B cell (primary cell): ENCODE data around the gene CRY2. TPM values are rescaled to one million over a fixed set of nuclear protein-coding genes. Genes with fewer than 3 reads are reported as not detected.

Source experiments
- ATAC-seq: fragments of 200-7000 bp; cut with Tn5 transposase; one replicate; pipeline ENCODE4 v1.10.0; 2021; ENCODE audit warnings: low read depth, mild to moderate bottlenecking, moderate number of reproducible peaks, moderate library complexity
- CTCF ChIA-PET: fragments of 350-600 bp; sonication (Branson Sonifier 250); formaldehyde crosslinking; loops from one replicate; lab custom pipeline; 2021; ENCODE audit warnings: antibody characterized with exemption, inconsistent platforms; lab: Charles Lee
- POLR2A ChIA-PET: fragments of 350-600 bp; sonication (Branson Sonifier 250); formaldehyde crosslinking; loops from one replicate; lab custom pipeline; 2021; ENCODE audit warnings: antibody characterized with exemption; lab: Charles Lee
- DNase-seq: peaks from one replicate; pipeline ENCODE4 v3.0.0; 2013
- H2AFZ ChIP-seq: 2 replicates; pipeline ENCODE4 v1.6.1; 2012; ENCODE audit warnings: mild to moderate bottlenecking, low read depth, low read length; ENCODE audit not compliant: insufficient read depth, poor library complexity, severe bottlenecking
- H3K27ac ChIP-seq, 2 donors: 1 replicate in 1 of 2; 2 replicates in 1 of 2; pipeline ENCODE4 v1.5.1; 2012 to 2013; ENCODE audit warnings: low read length in 2 of 2, mild to moderate bottlenecking in 2 of 2, moderate library complexity in 1 of 2
- H3K27me3 ChIP-seq, 4 experiments: fragments of 200-600 bp in 1 of 4; sonication (generic) in 1 of 4; replicated peaks in 1 of 4; 1 replicate in 2 of 4; 2 replicates in 2 of 4; pipeline versions ENCODE4 v1.6.1 to v1.7.0; 2013 to 2016; ENCODE audit warnings: low read length in 3 of 4, mild to moderate bottlenecking in 2 of 4, mixed read lengths in 1 of 4, moderate library complexity in 1 of 4; ENCODE audit not compliant: insufficient read depth in 4 of 4, control insufficient read depth in 3 of 4; ENCODE audit errors: control extremely low read depth in 1 of 4
- H3K36me3 ChIP-seq, 2 experiments: replicated peaks in 1 of 2; 1 replicate in 1 of 2; 2 replicates in 1 of 2; pipeline versions ENCODE4 v1.6.1 to v1.7.1; 2013; ENCODE audit warnings: low read length in 1 of 2; ENCODE audit not compliant: insufficient read depth in 2 of 2, control insufficient read depth in 1 of 2; ENCODE audit errors: control extremely low read depth in 1 of 2, extremely low read depth in 1 of 2
- H3K4me1 ChIP-seq, 2 donors: fragments of 200-600 bp in 1 of 2; sonication (generic) in 1 of 2; 1 replicate in 1 of 2; 2 replicates in 1 of 2; pipeline versions ENCODE4 v1.5.1 to v1.6.1; 2013 to 2017; ENCODE audit warnings: low read length in 2 of 2; ENCODE audit not compliant: control insufficient read depth in 2 of 2, insufficient read depth in 2 of 2
- H3K4me2 ChIP-seq: replicated peaks from 2 replicates; pipeline ENCODE3; 2012; ENCODE audit warnings: mild to moderate bottlenecking, low read depth, low read length; ENCODE audit not compliant: poor library complexity, severe bottlenecking
- H3K4me3 ChIP-seq, 5 experiments: fragments of 200-600 bp in 1 of 5; sonication (generic) in 1 of 5; 1 replicate in 3 of 5; 2 replicates in 2 of 5; pipeline versions ENCODE4 v1.5.1 to v1.7.0; 2011 to 2016; ENCODE audit warnings: low read length in 4 of 5, mild to moderate bottlenecking in 4 of 5, low read depth in 2 of 5, control low read depth in 1 of 5, moderate library complexity in 1 of 5; ENCODE audit not compliant: insufficient read depth in 1 of 5; ENCODE audit errors: control extremely low read depth in 1 of 5, extremely low read depth in 1 of 5
- H3K79me2 ChIP-seq: fragments of 200-600 bp; sonication (generic); one replicate; pipeline ENCODE4 v1.6.0; 2016; ENCODE audit warnings: low read length; ENCODE audit not compliant: control insufficient read depth, insufficient read depth
- H3K9ac ChIP-seq: fragments of 200-600 bp; sonication (generic); 2 replicates; pipeline ENCODE4 v1.6.1; 2017; ENCODE audit warnings: mild to moderate bottlenecking, low read length, moderate library complexity
- H3K9me3 ChIP-seq, 3 donors: one replicate each; pipeline versions ENCODE4 v1.6.1 to v1.7.1; 2013; ENCODE audit warnings: low read length in 2 of 3; ENCODE audit not compliant: control insufficient read depth in 2 of 3, insufficient read depth in 1 of 3; ENCODE audit errors: control extremely low read depth in 1 of 3
- H4K20me1 ChIP-seq: 2 replicates; pipeline ENCODE4 v1.6.0; 2012; ENCODE audit warnings: mild to moderate bottlenecking, low read length; ENCODE audit not compliant: insufficient read depth, control insufficient read depth, poor library complexity, severe bottlenecking
- H3K27ac Mint-ChIP-seq: one replicate; pipeline ENCODE4 v1.8.0; 2021; ENCODE audit warnings: mixed read lengths
- H3K27me3 Mint-ChIP-seq: one replicate; pipeline ENCODE4 v1.8.0; 2021; ENCODE audit warnings: mixed read lengths
- H3K4me1 Mint-ChIP-seq: one replicate; pipeline ENCODE4 v1.8.0; 2021; ENCODE audit warnings: mixed read lengths
- H3K4me3 Mint-ChIP-seq: one replicate; pipeline ENCODE4 v1.8.0; 2021; ENCODE audit warnings: mixed read lengths
- H3K9me3 Mint-ChIP-seq: one replicate; pipeline ENCODE4 v1.8.0; 2022; ENCODE audit warnings: mixed read lengths; ENCODE audit not compliant: insufficient read depth
- EZH2 ChIP-seq: IDR thresholded peaks from 2 replicates; pipeline ENCODE4 v1.6.1; 2012; ENCODE audit warnings: borderline replicate concordance, low read depth, mild to moderate bottlenecking, moderate library complexity, low read length; ENCODE audit not compliant: insufficient read depth, poor library complexity, severe bottlenecking
- WGBS: methylation state at CpG from one replicate; pipeline ENCODE4 v1.1.5; 2013; ENCODE audit warnings: missing lambda C conversion rate; ENCODE audit not compliant: insufficient coverage; 5-methylcytosine and 5-hydroxymethylcytosine counted together
- intact Hi-C: fragments of 100-400 bp; cut with micrococcal nuclease; formaldehyde crosslinking; loops from one replicate; pipeline ENCODE4 v1.10.0; 2022
- polyA plus RNA-seq: library from polyadenylated mRNA; depleted of rRNA; stranded (reverse); fragments of >200 nt; gene quantifications from 2 replicates; pipeline ENCODE4 v1.2.3, GENCODE V29; 2012
- total RNA-seq, 2 donors: library from RNA; stranded (reverse); fragments of 120-200 nt in 1 of 2; gene quantifications; 1 replicate in 1 of 2; 2 replicates in 1 of 2; pipeline versions ENCODE4 v1.2.3 to v1.2.4, GENCODE V29; 2013 to 2022
- TF ChIP-seq, protein P1 (sequence below): fragments of 200-600 bp; IDR thresholded peaks from one replicate; pipeline ENCODE4 v1.8.0; 2022; ENCODE audit warnings: antibody characterized with exemption, mild to moderate bottlenecking

CRY2 gene
- total and polyA plus RNA-seq, 2 donors (not counting 1 experiment from before 2014, with no cell fraction given), result 20.4 to 65.1 TPM

GRCh38 chr11:45880772-45881570, 33.7 kb downstream of the CRY2 start:
- 97% methylated on average over 15 of the region's 15 CpGs for WGBS
- intact Hi-C loops, result no loop called here
- ChIA-PET CTCF (interaction anchor here (0.6 to 1.2 kb wide), 2 partner anchors 9 to 84 kb away, joined by 3 read pairs; no protein-coding TSS in a partner anchor), POLR2A (no interaction called here)
- DNase-seq (no peak), ATAC-seq (no peak)
- no peaks in the 10 kb centered on the region for H3K79me2 ChIP-seq
- TF ChIP-seq, protein P1, sequence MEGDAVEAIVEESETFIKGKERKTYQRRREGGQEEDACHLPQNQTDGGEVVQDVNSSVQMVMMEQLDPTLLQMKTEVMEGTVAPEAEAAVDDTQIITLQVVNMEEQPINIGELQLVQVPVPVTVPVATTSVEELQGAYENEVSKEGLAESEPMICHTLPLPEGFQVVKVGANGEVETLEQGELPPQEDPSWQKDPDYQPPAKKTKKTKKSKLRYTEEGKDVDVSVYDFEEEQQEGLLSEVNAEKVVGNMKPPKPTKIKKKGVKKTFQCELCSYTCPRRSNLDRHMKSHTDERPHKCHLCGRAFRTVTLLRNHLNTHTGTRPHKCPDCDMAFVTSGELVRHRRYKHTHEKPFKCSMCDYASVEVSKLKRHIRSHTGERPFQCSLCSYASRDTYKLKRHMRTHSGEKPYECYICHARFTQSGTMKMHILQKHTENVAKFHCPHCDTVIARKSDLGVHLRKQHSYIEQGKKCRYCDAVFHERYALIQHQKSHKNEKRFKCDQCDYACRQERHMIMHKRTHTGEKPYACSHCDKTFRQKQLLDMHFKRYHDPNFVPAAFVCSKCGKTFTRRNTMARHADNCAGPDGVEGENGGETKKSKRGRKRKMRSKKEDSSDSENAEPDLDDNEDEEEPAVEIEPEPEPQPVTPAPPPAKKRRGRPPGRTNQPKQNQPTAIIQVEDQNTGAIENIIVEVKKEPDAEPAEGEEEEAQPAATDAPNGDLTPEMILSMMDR, result no peak
- TF ChIP-seq EZH2, result no peak
- no peak overlapping the region for H3K4me2 ChIP-seq
- H4K20me1 ChIP-seq, result peaks cover 15% of the 10 kb centered on the region
- H3K27ac ChIP-seq, result no peak overlapping the region
- H3K9me3 ChIP-seq, result no peaks in the 10 kb centered on the region
- peaks cover 0 to 7% (median 0%) of the 10 kb centered on the region in 4 experiments for H3K27me3 ChIP-seq
- no peak overlapping the region for H2AFZ ChIP-seq
- H3K27ac Mint-ChIP-seq, result no peak overlapping the region
- H3K9ac ChIP-seq, result no peak overlapping the region
- H3K4me3 Mint-ChIP-seq, result no peak overlapping the region
- H3K27me3 Mint-ChIP-seq, result no peaks in the 10 kb centered on the region
- H3K9me3 Mint-ChIP-seq, result no peaks in the 10 kb centered on the region
- peaks cover 8 to 11% of the 10 kb centered on the region in 2 donors for H3K4me1 ChIP-seq
- peaks cover 0 to 44% of the 10 kb centered on the region in 2 experiments for H3K36me3 ChIP-seq
- H3K4me3 ChIP-seq, result no peak overlapping the region
- peaks cover 11% of the 10 kb centered on the region for H3K4me1 Mint-ChIP-seq
